Stomach (tissue), 9 donors: ENCODE measurements around the gene NHS. TPM values are rescaled to one million over a fixed set of nuclear protein-coding genes. Genes with fewer than 3 reads are reported as not detected.

ENCODE experiments used
- DNase-seq, 2 donors: peaks; one replicate each; pipeline versions ENCODE4 v3.0.0 to v3.0.0-alpha.2; 2013 to 2019
- H3K27ac ChIP-seq, 5 donors: fragments of 200-600 bp in 4 of 5; sonication (generic) in 4 of 5; one replicate each; pipeline ENCODE4 v1.5.1; 2013 to 2019; ENCODE audit warnings: mild to moderate bottlenecking in 1 of 5, moderate library complexity in 1 of 5
- H3K27me3 ChIP-seq, 3 donors: fragments of 200-600 bp; sonication (generic); one replicate each; pipeline ENCODE4 v1.5.1; 2017 to 2019; ENCODE audit warnings: mixed run types in 1 of 3
- H3K36me3 ChIP-seq, 4 donors: fragments of 200-600 bp; sonication (generic); 1 replicate in 3 of 4; 2 replicates in 1 of 4; pipeline ENCODE4 v1.5.1; 2016 to 2019
- H3K4me1 ChIP-seq, 4 donors: fragments of 200-600 bp; sonication (generic); one replicate each; pipeline ENCODE4 v1.5.1; 2016 to 2019
- H3K4me3 ChIP-seq, 4 donors: fragments of 200-600 bp; sonication (generic) in 3 of 4; one replicate each; pipeline ENCODE4 v1.5.1; 2016 to 2019; ENCODE audit warnings: mild to moderate bottlenecking in 1 of 4
- H3K9me3 ChIP-seq, 4 donors: fragments of 200-600 bp; sonication (generic); one replicate each; pipeline ENCODE4 v1.5.1; 2016 to 2019
- EP300 ChIP-seq: sonication (generic); formaldehyde crosslinking; IDR thresholded peaks from one replicate; pipeline ENCODE4 v1.6.1; 2017; ENCODE audit warnings: antibody characterized with exemption
- POLR2A ChIP-seq, 4 donors: fragments of 450-650 bp; IDR thresholded peaks; one replicate each; pipeline ENCODE4 v1.6.1; 2016; ENCODE audit warnings: antibody characterized with exemption in 4 of 4, control low read depth in 2 of 4, mild to moderate bottlenecking in 1 of 4, moderate library complexity in 1 of 4
- POLR2AphosphoS5 ChIP-seq, 3 donors: sonication (generic); formaldehyde crosslinking; IDR thresholded peaks; one replicate each; pipeline ENCODE4 v1.6.1; 2016; ENCODE audit warnings: antibody characterized with exemption in 3 of 3
- WGBS, 5 donors: extraction: QIAGEN DNeasy Blood & Tissue Kit in 3 of 5; methylation state at CpG; one replicate each; pipeline versions ENCODE4 v1.1.5 to v1.1.7; 2013 to 2018; 5-methylcytosine and 5-hydroxymethylcytosine counted together
- intact Hi-C: fragments of 100-400 bp; cut with DNase I; formaldehyde crosslinking; loops from one replicate; pipeline ENCODE4 v1.15.1; 2023; ENCODE audit warnings: low total_unique reads
- polyA plus RNA-seq, 3 donors: library from polyadenylated mRNA; stranded (reverse); fragments of 200-250 nt; gene quantifications; one replicate each; pipeline ENCODE4 v1.2.3, GENCODE V29; 2013
- total RNA-seq, 5 donors: library from RNA; depleted of rRNA; stranded (reverse); fragments of >200 nt; gene quantifications; one replicate each; pipeline versions ENCODE4 v1.1.0 to v1.2.3, GENCODE V29; 2014 to 2016
- TF ChIP-seq, protein P1 (sequence below), 7 experiments: fragments of 450-650 bp in 4 of 7; fragments of 200-600 bp in 3 of 7; sonication (generic) in 3 of 7; IDR thresholded peaks; one replicate each; pipeline ENCODE4 v1.5.1; 2016 to 2019; ENCODE audit warnings: antibody characterized with exemption in 7 of 7, control low read depth in 2 of 7, mild to moderate bottlenecking in 1 of 7
- donor health status: healthy with polysubstance abuse.
- donor health status: Bipolar disorder and iron deficiency.
- donor health status: healthy.

NHS gene
- total and polyA plus RNA-seq, 8 donors: 1.00 to 7.5 (median 4.3) TPM

DNA sequence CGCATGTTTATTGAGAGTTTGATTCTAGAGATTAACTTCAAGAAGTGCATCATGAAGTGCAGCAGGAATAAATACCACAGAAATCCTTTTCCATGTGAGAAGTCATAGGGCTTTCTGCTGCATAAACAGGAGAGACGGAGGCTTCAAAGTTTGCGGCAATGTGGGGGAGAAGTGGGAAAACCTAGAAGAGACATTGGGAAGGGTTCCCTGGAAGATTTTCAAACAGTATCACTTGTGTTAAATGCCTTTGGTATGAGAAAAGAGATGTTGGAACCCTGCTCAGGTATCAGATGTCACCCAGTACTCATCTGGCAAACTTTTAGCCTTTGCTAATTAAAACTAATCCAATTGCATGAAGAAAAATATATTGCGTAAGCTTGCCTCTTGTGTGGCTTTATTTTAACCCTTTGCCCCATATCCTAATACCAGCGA is 15.4 kb downstream of the NHS start:
- peak overlapping the region in 1 of 5 donors; percentile 1 for H3K27ac ChIP-seq
- H3K36me3 ChIP-seq: no peaks in the 10 kb centered on the region
- DNase-seq: no peak
- no peak overlapping the region for H3K4me3 ChIP-seq
- no peaks in the 10 kb centered on the region for H3K27me3 ChIP-seq
- H3K4me1 ChIP-seq: no peaks in the 10 kb centered on the region
- intact Hi-C loops: no loop called here
- TF ChIP-seq, protein P1, sequence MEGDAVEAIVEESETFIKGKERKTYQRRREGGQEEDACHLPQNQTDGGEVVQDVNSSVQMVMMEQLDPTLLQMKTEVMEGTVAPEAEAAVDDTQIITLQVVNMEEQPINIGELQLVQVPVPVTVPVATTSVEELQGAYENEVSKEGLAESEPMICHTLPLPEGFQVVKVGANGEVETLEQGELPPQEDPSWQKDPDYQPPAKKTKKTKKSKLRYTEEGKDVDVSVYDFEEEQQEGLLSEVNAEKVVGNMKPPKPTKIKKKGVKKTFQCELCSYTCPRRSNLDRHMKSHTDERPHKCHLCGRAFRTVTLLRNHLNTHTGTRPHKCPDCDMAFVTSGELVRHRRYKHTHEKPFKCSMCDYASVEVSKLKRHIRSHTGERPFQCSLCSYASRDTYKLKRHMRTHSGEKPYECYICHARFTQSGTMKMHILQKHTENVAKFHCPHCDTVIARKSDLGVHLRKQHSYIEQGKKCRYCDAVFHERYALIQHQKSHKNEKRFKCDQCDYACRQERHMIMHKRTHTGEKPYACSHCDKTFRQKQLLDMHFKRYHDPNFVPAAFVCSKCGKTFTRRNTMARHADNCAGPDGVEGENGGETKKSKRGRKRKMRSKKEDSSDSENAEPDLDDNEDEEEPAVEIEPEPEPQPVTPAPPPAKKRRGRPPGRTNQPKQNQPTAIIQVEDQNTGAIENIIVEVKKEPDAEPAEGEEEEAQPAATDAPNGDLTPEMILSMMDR (IDR thresholded peaks at IDR 0.05): no peak
- TF ChIP-seq POLR2A (IDR thresholded peaks at IDR 0.05): no peak
- no peak for TF ChIP-seq POLR2AphosphoS5 (IDR thresholded peaks at IDR 0.05)
- no peak for TF ChIP-seq EP300
- 73 to 83% (median 75%) methylated on average over 5 of the region's 5 CpGs for WGBS, 5 donors
- no peaks in the 10 kb centered on the region for H3K9me3 ChIP-seq

- WGBS, 5 donors: 29 to 50% (median 44%) methylated on average over 1 of the region's 1 CpG
- H3K27ac ChIP-seq: no peak overlapping the region
- no peak for DNase-seq
- intact Hi-C loops: no loop called here
- peaks cover 0 to 12% (median 6%) of the 10 kb centered on the region in 4 donors for H3K9me3 ChIP-seq
- TF ChIP-seq EP300 (no peak), POLR2AphosphoS5 (IDR thresholded peaks at IDR 0.05) (no peak), POLR2A (IDR thresholded peaks at IDR 0.05) (no peak)
- TF ChIP-seq, protein P1 (IDR thresholded peaks at IDR 0.05): no peak
- H3K36me3 ChIP-seq: no peaks in the 10 kb centered on the region
- H3K27me3 ChIP-seq: no peaks in the 10 kb centered on the region
- H3K4me3 ChIP-seq: no peak overlapping the region
- H3K4me1 ChIP-seq: no peaks in the 10 kb centered on the region
Observed at GRCh38 chrX:17395154-17395553, 20.2 kb downstream of the NHS start.

- H3K36me3 ChIP-seq: no peaks in the 10 kb centered on the region
- DNase-seq: no peak
- intact Hi-C loops: no loop called here
- peaks cover 0 to 12% (median 6%) of the 10 kb centered on the region in 4 donors for H3K9me3 ChIP-seq
- H3K4me1 ChIP-seq: no peaks in the 10 kb centered on the region
- no peaks in the 10 kb centered on the region for H3K27me3 ChIP-seq
- WGBS, 5 donors: 76 to 94% (median 84%) methylated on average over 2 of the region's 2 CpGs
- no peak for TF ChIP-seq POLR2A (IDR thresholded peaks at IDR 0.05)
- no peak for TF ChIP-seq POLR2AphosphoS5 (IDR thresholded peaks at IDR 0.05)
- no peak for TF ChIP-seq EP300
- TF ChIP-seq, protein P1 (IDR thresholded peaks at IDR 0.05): no peak
- no peak overlapping the region for H3K4me3 ChIP-seq
- H3K27ac ChIP-seq: no peak overlapping the region
Observed at GRCh38 chrX:17397074-17397473, 22.1 kb downstream of the NHS start.

DNA sequence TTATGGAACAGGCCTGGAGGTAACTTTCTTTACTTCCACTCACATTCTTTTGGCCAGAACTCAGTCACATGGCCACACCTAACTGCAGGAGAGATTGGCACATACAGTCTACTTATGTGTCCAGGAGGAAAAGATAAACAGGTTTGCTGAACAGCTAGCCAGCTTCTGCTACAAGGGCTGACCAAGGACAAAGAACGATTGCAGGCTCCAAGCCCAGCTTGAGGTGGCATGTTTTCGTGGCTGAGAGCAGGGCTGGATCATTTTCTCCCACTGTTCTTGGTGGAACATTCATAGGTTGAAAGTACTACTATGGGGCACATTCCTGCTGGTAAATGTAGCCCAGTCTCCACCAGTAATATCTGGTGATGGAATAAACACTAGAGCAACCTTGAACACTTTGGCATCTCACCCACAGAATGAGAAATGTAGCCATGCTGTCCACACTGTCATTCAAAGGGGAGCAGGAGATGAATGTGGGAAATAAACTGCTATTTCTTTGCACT is 28.2 kb downstream of the NHS start:
- Histone ChIP-seq H3K9me3 (peaks cover 0 to 8% (median 3%) of the 10 kb centered on the region in 4 donors), H3K4me3 (no peak overlapping the region), H3K36me3 (no peaks in the 10 kb centered on the region), H3K4me1 (peaks cover 0 to 8% (median 3%) of the 10 kb centered on the region in 4 donors), H3K27ac (peak overlapping the region; percentile 39 to 69 (median 62)), H3K27me3 (no peaks in the 10 kb centered on the region)
- peak; percentile 23 to 57 for DNase-seq
- no peak for TF ChIP-seq EP300
- peak in 1 of 3 donors; percentile 12 for TF ChIP-seq POLR2AphosphoS5 (IDR thresholded peaks at IDR 0.05)
- 12 to 33% (median 20%) methylated on average over 2 of the region's 2 CpGs for WGBS, 5 donors
- intact Hi-C loops: no loop called here

- Histone ChIP-seq H3K27ac (peak overlapping the region; percentile 14 to 69 (median 44)), H3K9me3 (peaks cover 0 to under 1% (median 0%) of the 10 kb centered on the region in 4 donors), H3K36me3 (no peaks in the 10 kb centered on the region), H3K4me3 (no peak overlapping the region), H3K27me3 (no peaks in the 10 kb centered on the region), H3K4me1 (peaks cover 0 to 8% (median 3%) of the 10 kb centered on the region in 4 donors)
- intact Hi-C loops: no loop called here
- 67 to 87% (median 76%) methylated on average over 3 of the region's 3 CpGs for WGBS, 5 donors
- TF ChIP-seq, protein P1 (IDR thresholded peaks at IDR 0.05): no peak
- TF ChIP-seq POLR2AphosphoS5 (IDR thresholded peaks at IDR 0.05) (no peak), EP300 (no peak), POLR2A (IDR thresholded peaks at IDR 0.05) (no peak)
- no peak for DNase-seq
Observed at GRCh38 chrX:17403972-17404371, 29.0 kb downstream of the NHS start.
